GM12891 (cell line): Measurements from ENCODE around the gene SSBP4.

Source experiments
- DNase-seq: peaks from one replicate; pipeline ENCODE4 v3.0.0; 2011; ENCODE audit warnings: low spot score; ENCODE audit not compliant: insufficient read length
- FAIRE-seq: peaks from 2 replicates; lab custom pipeline; 2011; peaks lifted over from hg19 to GRCh38; lab: Jason Lieb, UNC
- PAX5 ChIP-seq: IDR thresholded peaks from 2 replicates; pipeline ENCODE4 v1.6.1; 2011; ENCODE audit warnings: low read length, moderate library complexity, mild to moderate bottlenecking; ENCODE audit not compliant: insufficient read depth, severe bottlenecking
- POLR2A ChIP-seq: IDR thresholded peaks from 2 replicates; pipeline ENCODE4 v1.6.1; 2011; ENCODE audit warnings: low read depth, low read length, control low read depth
- POLR2AphosphoS5 ChIP-seq: IDR thresholded peaks from 2 replicates; pipeline ENCODE4 v1.6.1; 2011; ENCODE audit warnings: low read depth, low read length, control low read depth
- POU2F2 ChIP-seq: IDR thresholded peaks from 2 replicates; pipeline ENCODE4 v1.6.1; 2011; ENCODE audit warnings: low read depth, mild to moderate bottlenecking, control low read depth, low read length, moderate library complexity
- SPI1 ChIP-seq: IDR thresholded peaks from 2 replicates; pipeline ENCODE4 v1.6.1; 2011; ENCODE audit warnings: low read depth, low read length, control low read depth
- TAF1 ChIP-seq: IDR thresholded peaks from 2 replicates; pipeline ENCODE4 v1.6.1; 2011; ENCODE audit warnings: low read depth, low read length, control low read depth

SSBP4 gene

DNA sequence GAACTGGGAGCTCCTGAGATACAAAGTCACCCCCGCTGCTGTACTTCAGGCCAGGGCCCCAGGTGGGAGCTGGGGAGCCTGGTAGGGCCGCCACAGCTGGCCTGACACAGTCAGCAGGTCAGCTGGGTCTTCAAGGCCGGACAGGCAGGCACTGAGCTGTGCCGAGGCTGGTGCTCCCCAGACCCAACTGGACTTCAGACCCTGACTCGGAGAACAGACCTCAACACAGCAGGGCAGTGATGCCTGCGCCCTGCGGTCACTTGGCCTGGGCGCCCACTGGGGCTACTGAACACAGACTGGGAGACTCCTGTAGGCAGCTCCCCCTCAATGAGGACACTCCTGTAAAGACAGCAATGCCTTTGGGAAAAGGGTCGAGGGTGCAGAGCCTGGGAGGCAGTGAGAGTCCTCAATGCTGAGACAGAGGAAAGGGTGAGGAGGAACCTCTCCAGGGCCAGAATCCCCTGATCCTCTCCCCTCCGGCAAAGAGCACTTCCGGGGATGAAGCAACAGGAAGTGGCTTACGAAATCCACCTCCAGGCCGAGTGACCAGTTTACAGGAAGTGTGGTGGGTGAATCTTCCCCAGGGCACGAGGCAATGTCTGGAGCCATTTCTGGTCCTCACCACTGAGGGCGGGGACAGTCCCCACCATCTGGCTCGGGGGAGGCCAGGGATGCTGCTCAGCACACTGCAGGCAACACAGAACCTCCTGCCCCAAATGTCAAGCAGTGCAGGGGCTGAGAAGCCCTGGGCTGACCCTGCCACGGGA is 59.5 kb downstream of the SSBP4 start:
- TF ChIP-seq TAF1 (no peak), POLR2AphosphoS5 (peak; percentile 41; the same call in 1 of the 2 replicates), SPI1 (peak; percentile 77), POLR2A (no peak; the same call in 1 of the 2 replicates), PAX5 (peak; percentile 39), POU2F2 (peak; percentile 54; the same call in 1 of the 2 replicates)
- DNase-seq: peak; percentile 82
- FAIRE-seq: peak; percentile 95

DNA sequence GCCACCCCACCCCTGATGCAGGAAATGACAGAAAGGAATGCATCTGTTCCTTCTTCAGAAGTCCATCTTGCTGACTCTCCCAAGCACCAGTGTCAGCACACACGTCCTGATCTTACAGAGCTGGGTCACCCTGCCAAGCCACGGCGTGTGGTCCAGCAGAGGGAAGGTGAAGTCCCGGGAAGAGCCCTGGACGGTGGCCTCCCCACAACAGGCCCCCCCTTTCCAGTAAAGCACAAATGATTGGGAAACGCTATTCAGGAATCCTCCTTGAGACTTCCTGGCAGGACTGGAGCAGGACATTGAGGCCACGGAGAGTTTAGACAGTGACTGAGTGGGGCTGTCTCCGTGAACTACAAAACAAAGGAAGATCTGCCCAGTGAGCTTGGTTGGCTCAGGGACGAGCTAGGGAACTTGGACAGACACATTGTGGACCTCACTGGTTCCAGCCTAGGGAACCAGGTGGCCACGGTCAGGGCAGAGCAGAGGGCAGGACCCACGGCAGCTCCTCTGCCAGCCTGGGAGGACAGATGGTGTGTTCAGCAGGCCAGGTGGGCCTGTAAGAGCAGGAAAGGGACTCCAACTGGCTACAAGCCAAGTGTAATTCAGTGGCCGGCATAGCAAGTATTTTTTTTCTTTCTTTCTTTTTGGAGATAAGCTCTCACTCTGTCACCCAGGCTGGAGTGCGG is 61.0 kb downstream of the SSBP4 start:
- TF ChIP-seq PAX5: no peak
- no peak for TF ChIP-seq POLR2AphosphoS5
- TF ChIP-seq SPI1: no peak
- no peak for TF ChIP-seq POU2F2
- no peak for TF ChIP-seq POLR2A
- TF ChIP-seq TAF1: no peak
- DNase-seq (no peak), FAIRE-seq (peak; percentile 70)

DNA sequence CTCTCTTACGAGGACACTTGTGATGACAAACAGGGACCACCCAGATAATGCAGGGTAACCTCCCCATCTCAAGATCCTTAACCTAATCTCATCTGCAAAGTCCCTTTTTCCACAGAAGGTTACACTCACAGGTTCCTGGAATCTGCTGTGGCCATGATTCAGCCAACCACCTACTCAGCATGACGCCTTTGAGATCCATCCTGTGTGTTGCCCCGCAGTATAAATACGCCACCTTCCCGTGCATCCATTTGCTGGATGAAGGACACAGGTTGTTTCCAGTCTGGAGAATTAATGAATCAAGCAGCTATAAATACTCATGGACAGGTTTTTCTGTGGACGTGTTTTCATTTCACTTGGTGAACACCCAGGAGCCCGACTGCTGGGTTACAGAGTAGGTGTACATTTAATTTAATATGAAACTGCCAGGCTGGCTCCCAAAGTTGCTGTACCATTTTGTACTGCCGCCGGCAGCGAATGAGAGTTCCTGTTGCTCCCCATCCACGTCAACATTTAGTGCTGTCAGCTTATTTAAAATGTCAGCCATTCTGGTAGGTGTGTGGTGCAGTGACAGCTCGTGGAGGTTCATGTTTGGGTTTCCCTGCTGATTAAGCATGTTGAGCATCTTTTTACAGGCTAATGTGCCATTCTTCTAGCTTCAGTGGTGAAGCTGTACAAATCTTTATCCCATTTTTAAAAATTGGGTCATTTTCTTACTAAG is 62.5 kb downstream of the SSBP4 start:
- TF ChIP-seq SPI1: no peak
- no peak for TF ChIP-seq PAX5
- no peak for TF ChIP-seq TAF1
- no peak for TF ChIP-seq POU2F2
- TF ChIP-seq POLR2AphosphoS5: no peak
- no peak for TF ChIP-seq POLR2A
- DNase-seq (no peak), FAIRE-seq (no peak)

DNA sequence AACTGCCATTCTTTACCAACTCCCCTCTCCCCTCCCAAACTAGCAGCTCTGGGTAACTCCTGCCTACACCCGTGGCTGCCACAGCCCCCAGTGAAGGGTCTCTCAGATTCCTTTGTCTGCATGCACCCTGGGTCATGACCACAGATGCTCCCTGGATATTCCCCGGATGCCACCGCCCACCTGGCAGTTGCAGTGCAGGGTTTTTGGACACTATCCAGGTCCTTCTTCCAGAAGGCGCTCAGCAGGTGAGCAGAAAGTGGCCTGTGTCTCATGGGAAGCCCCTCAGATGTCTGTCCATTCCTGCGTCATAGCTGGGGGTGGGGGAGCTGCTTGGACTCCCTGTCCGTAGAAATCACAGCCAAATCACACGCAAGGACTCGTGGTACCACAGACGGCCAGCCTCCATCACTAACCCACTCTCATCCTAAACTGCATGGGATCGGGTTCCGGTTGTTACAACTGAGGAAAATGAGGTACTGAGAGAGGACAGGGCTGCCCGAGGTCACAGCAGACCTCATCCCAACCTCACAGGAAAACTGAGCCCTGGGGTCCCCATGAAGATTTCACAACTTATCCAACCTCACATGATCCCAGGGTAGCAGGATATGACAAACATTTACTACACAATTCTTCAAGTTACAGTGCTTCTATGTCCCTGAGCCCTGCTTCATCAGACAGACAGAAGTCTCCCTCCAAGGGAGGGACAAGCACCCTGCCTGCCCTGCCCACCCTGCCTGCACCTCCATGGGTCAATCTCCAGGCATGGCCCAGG is 64.1 kb downstream of the SSBP4 start:
- no peak for TF ChIP-seq POU2F2
- TF ChIP-seq TAF1: no peak
- no peak for TF ChIP-seq POLR2AphosphoS5
- no peak for TF ChIP-seq PAX5
- TF ChIP-seq POLR2A: no peak
- no peak for TF ChIP-seq SPI1
- DNase-seq (no peak), FAIRE-seq (no peak)
